Measurements from ENCODE around the gene GEN1.

GEN1 gene

DNA sequence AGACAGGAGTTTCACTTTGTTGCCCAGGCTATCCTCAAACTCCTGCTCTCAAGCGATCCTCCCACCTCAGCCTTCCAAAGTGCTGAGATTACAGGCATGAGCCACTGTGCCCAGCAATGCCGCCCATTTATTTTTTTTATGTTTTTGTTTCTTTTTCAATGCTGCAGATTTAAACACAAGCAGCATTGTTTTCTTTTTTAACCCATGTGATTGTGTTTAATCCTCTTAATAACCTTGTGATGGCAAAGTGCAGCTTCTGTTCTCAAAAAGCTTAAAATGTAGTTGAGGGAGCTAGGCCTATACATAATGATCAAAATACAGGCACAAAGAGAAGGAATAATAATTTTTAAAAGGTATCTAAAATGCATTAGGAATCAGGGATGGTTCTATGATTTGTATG lies 73.8 kb downstream of the GEN1 start:
- no peak for DNase-seq

DNA sequence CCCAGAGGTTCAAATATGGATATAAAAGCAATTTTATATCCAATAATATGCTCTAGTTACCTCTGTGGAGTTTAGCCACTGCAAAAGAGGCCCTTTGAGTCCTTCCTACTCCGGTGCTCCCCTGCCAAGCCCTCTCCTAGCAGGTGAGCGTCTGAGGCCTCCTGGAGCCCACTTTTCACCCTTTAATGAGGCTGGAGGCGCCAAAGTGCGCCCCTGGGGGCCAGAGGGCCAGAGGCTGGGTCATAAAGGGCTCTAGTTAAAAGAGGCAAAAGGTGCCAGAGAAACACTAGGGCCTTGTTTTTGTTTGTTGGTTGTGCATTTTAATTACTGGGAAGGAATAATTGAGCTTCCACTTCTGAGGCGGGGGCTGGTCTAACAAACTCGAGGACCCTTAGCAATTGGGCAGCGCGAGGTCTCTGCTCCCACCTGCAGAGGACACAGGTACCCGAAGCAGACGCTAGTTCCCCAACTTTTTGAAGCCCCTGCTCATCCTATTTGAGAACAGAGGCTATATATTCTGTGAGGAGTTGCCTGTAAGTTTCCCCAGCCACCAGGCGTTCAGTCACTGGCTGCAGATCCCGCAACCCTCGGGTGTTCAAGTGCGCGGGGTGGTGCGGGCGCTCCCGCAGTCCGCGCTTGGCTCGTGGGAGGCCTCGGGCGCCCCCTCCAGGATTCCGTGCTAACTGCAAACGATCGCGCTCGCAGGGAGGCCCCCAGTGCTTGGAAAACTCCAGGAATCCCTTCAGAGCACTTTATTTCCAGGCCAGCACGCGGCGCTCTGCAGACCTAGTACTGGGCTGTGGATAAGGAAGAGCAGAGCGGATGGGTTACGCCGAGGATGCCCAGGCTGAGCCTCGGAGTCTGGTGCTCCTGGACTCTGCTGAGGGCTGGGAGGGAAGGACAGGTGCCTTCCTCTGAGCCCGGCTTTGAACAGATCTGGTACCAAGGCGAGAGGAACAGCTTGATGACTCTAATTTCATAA lies 76.4 kb downstream of the GEN1 start:
- DNase-seq = peak in 11 of 14 donors; percentile 6 to 71 (median 40)

DNA sequence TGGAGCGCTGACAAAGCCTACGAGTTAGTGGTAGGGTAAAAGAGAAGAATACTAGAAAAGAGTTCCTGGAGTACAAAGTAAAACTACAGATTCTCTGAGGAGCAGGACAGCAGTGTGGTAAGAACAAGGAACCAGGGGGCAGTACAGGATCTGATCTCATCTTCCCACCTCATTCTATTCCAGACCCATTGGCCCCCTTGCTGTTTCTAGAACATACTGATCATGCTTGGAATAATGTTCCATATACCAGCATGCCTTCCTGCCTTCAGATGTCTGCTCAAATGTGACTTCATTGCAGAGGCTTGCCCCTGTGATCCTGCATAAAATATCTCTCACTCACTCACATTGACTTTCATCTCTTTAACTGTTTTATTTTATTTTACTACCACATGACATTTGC lies 81.6 kb downstream of the GEN1 start:
- DNase-seq = no peak
